HEK293T (cell line): ENCODE measurements around the gene ZBTB38.

Experiments
- ARNT ChIP-seq: fragments of 450-650 bp; IDR thresholded peaks from 2 replicates; pipeline ENCODE4 v1.6.1; 2017; ENCODE audit warnings: mild to moderate bottlenecking
- BHLHE40 ChIP-seq: fragments of 450-650 bp; IDR thresholded peaks from 2 replicates; pipeline ENCODE4 v1.6.1; 2016; ENCODE audit warnings: mild to moderate bottlenecking, moderate library complexity, borderline replicate concordance
- ELF4 ChIP-seq: fragments of 450-650 bp; IDR thresholded peaks from 2 replicates; pipeline ENCODE4 v1.6.1; 2017; ENCODE audit warnings: antibody characterized with exemption
- FOXA1 ChIP-seq: fragments of 450-650 bp; IDR thresholded peaks from 2 replicates; pipeline ENCODE4 v1.6.1; 2016; ENCODE audit warnings: mild to moderate bottlenecking
- FOXK2 ChIP-seq: fragments of 450-650 bp; IDR thresholded peaks from 2 replicates; pipeline ENCODE4 v1.6.1; 2016; ENCODE audit warnings: mild to moderate bottlenecking
- FOXM1 ChIP-seq: fragments of 450-650 bp; IDR thresholded peaks from 2 replicates; pipeline ENCODE4 v1.6.1; 2017; ENCODE audit warnings: mild to moderate bottlenecking, borderline replicate concordance
- HDGF ChIP-seq: fragments of 450-650 bp; IDR thresholded peaks from 2 replicates; pipeline ENCODE4 v1.6.1; 2017; ENCODE audit warnings: antibody characterized with exemption, borderline replicate concordance
- L3MBTL2 ChIP-seq: fragments of 450-650 bp; conservative IDR thresholded peaks from 2 replicates; pipeline ENCODE4 v1.6.1; 2016; ENCODE audit warnings: mild to moderate bottlenecking
- SP1 ChIP-seq: fragments of 450-650 bp; IDR thresholded peaks from 2 replicates; pipeline ENCODE4 v1.6.1; 2017
- SUZ12 ChIP-seq: fragments of 450-650 bp; IDR thresholded peaks from 2 replicates; pipeline ENCODE4 v1.6.1; 2016; ENCODE audit warnings: mild to moderate bottlenecking
- TARDBP ChIP-seq: fragments of 450-650 bp; IDR thresholded peaks from 2 replicates; pipeline ENCODE4 v1.6.1; 2016
- ZNF384 ChIP-seq: fragments of 450-650 bp; IDR thresholded peaks from 2 replicates; pipeline ENCODE4 v1.6.1; 2016
- TF ChIP-seq, protein P1 (sequence below): fragments of 450-650 bp; IDR thresholded peaks from 2 replicates; pipeline ENCODE4 v1.6.1; 2016

DNA sequence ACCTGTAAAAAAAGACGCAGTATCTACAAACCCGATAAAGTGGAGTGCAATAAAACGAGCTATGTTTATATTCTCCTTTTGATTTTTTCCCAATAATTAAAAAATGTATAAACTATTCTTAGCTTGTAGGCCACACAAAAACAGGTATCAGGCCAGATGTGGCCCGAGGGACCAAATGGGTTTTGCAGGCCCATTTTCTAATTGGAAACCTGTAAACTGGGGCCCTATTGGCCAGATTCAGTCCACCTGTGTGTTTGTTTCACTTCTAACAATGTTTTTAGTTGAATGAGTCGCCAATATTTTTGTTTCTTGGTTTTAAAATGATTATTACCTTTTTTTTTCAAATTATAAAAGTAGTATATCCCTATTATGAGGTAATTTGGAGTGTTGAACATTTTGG, 29.7 kb downstream of the ZBTB38 start:
- TF ChIP-seq SUZ12, result no peak
- no peak for TF ChIP-seq SP1
- TF ChIP-seq, protein P1, sequence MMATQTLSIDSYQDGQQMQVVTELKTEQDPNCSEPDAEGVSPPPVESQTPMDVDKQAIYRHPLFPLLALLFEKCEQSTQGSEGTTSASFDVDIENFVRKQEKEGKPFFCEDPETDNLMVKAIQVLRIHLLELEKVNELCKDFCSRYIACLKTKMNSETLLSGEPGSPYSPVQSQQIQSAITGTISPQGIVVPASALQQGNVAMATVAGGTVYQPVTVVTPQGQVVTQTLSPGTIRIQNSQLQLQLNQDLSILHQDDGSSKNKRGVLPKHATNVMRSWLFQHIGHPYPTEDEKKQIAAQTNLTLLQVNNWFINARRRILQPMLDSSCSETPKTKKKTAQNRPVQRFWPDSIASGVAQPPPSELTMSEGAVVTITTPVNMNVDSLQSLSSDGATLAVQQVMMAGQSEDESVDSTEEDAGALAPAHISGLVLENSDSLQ, result no peak
- no peak for TF ChIP-seq FOXA1
- no peak for TF ChIP-seq FOXK2
- no peak for TF ChIP-seq HDGF
- no peak for TF ChIP-seq TARDBP
- TF ChIP-seq ELF4, result no peak
- no peak for TF ChIP-seq FOXM1
- no peak for TF ChIP-seq ARNT
- no peak for TF ChIP-seq ZNF384
- no peak for TF ChIP-seq L3MBTL2
- no peak for TF ChIP-seq BHLHE40
